Panc1 (cell line): Measurements from ENCODE around the gene PADI6. TPM values are rescaled to one million over a fixed set of nuclear protein-coding genes. Genes with fewer than 3 reads are reported as not detected.

Source experiments
- ATAC-seq: fragments of 200-7000 bp; cut with Tn5 transposase; 2 replicates; pipeline ENCODE4 v1.9.1; 2020; ENCODE audit warnings: mild to moderate bottlenecking, moderate library complexity
- BruUV-seq: library from RNA; stranded (reverse); fragments of 400-500 nt; replicated peaks from 2 replicates; lab custom pipeline; 2021; lab: Mats Ljungman, UMichigan
- CTCF ChIA-PET: fragments of 300-600 bp; sonication (Branson Sonifier 250); formaldehyde crosslinking; loops from one replicate; lab custom pipeline; 2022; ENCODE audit warnings: antibody characterized with exemption; lab: Charles Lee
- POLR2A ChIA-PET: fragments of 300-600 bp; sonication (Branson Sonifier 250); formaldehyde crosslinking; loops from one replicate; lab custom pipeline; 2022; ENCODE audit warnings: antibody characterized with exemption; lab: Charles Lee
- DNase-seq: peaks from one replicate; pipeline ENCODE4 v3.0.0-alpha.2; 2010; ENCODE audit warnings: low read depth, low spot score
- H3K27ac ChIP-seq: 2 replicates; pipeline ENCODE4 v1.5.1; 2011; ENCODE audit warnings: mild to moderate bottlenecking, low read length, inconsistent platforms
- H3K27me3 ChIP-seq: fragments of 200-500 bp; sonication (Bioruptor generic); 2 replicates; pipeline ENCODE4 v1.6.0; 2014; ENCODE audit warnings: low read length, inconsistent platforms; ENCODE audit not compliant: control insufficient read depth, insufficient read depth
- H3K36me3 ChIP-seq: fragments of 200-500 bp; sonication (Bioruptor generic); 2 replicates; pipeline ENCODE4 v1.5.1; 2014; ENCODE audit warnings: inconsistent platforms, mild to moderate bottlenecking, low read length, moderate library complexity; ENCODE audit not compliant: control insufficient read depth, insufficient read depth
- H3K4me1 ChIP-seq: 2 replicates; pipeline ENCODE4 v1.5.1; 2011; ENCODE audit warnings: inconsistent platforms, mild to moderate bottlenecking, low read length, moderate library complexity; ENCODE audit not compliant: control insufficient read depth, insufficient read depth
- H3K4me3 ChIP-seq, 2 experiments: 2 replicates each; pipeline ENCODE4 v1.5.1; 2011 to 2012; ENCODE audit warnings: low read depth in 2 of 2, low read length in 2 of 2, mild to moderate bottlenecking in 2 of 2, inconsistent platforms in 1 of 2, moderate library complexity in 1 of 2
- H3K9me3 ChIP-seq: fragments of 200-500 bp; sonication (Bioruptor generic); 2 replicates; pipeline ENCODE4 v1.5.1; 2014; ENCODE audit warnings: low read depth, mild to moderate bottlenecking, inconsistent platforms, low read length, moderate library complexity; ENCODE audit not compliant: control insufficient read depth, insufficient read depth
- CTCF ChIP-seq: fragments of 450-650 bp; IDR thresholded peaks from 2 replicates; pipeline ENCODE4 v1.5.1; 2017; ENCODE audit warnings: mild to moderate bottlenecking
- POLR2AphosphoS5 ChIP-seq: IDR thresholded peaks from 2 replicates; pipeline ENCODE4 v1.6.1; 2012; ENCODE audit warnings: mild to moderate bottlenecking, low read depth, low read length, moderate library complexity
- REST ChIP-seq, 2 experiments: IDR thresholded peaks; 2 replicates each; pipeline ENCODE4 v1.6.1; 2011 to 2012; ENCODE audit warnings: low read depth in 2 of 2, control low read depth in 1 of 2, low read length in 1 of 2, mild to moderate bottlenecking in 1 of 2, moderate library complexity in 1 of 2; ENCODE audit not compliant: insufficient read depth in 1 of 2
- SIN3A ChIP-seq: IDR thresholded peaks from 2 replicates; pipeline ENCODE4 v1.6.1; 2012; ENCODE audit warnings: low read depth, mild to moderate bottlenecking, low read length, moderate library complexity, borderline replicate concordance; ENCODE audit not compliant: insufficient read depth
- TCF7L2 ChIP-seq: IDR thresholded peaks from 2 replicates; pipeline ENCODE4 v1.6.1; 2011; ENCODE audit warnings: mild to moderate bottlenecking, low read depth, low read length, inconsistent platforms
- in situ Hi-C: cut with HindIII; loops from 2 replicates; pipeline ENCODE4 v1.10.0; 2016; ENCODE audit warnings: low sequenced_read_pairs, low pct_unique_long_range_greater_than_20kb
- intact Hi-C: fragments of 100-400 bp; cut with micrococcal nuclease; formaldehyde crosslinking; loops from one replicate; pipeline ENCODE4 v1.10.0; 2022; ENCODE audit not compliant: unreplicated experiment
- total RNA-seq: library from RNA; stranded (reverse); gene quantifications from one replicate; pipeline ENCODE4 v1.2.1, GENCODE V29; 2021; ENCODE audit not compliant: unreplicated experiment

PADI6 gene
- total RNA-seq, 1 experiment from 2014 or later = not detected

- CTCF ChIA-PET = no interaction called here
- intact Hi-C loops (loop anchor here (5.0 kb wide), 2 partner anchors 212 to 282 kb away; no protein-coding TSS in a partner anchor), in situ Hi-C loops (no loop called here)
- POLR2A ChIA-PET = interaction anchor here (0.6 kb wide), 1 partner anchor 96 kb away, joined by 3 read pairs; no protein-coding TSS in a partner anchor
- no peak for DNase-seq
- peaks cover 9% of the 10 kb centered on the region; the same call in 1 of the 2 replicates for H3K4me1 ChIP-seq
- H3K27me3 ChIP-seq = no peaks in the 10 kb centered on the region
- no peaks in the 10 kb centered on the region for H3K36me3 ChIP-seq
- H3K4me3 ChIP-seq = no peak overlapping the region
- no peaks in the 10 kb centered on the region for H3K9me3 ChIP-seq
- no peak overlapping the region for H3K27ac ChIP-seq
- BruUV-seq = no TSS peak
- TF ChIP-seq POLR2AphosphoS5 = no peak
- no peak for TF ChIP-seq SIN3A
- no peak for TF ChIP-seq TCF7L2
- TF ChIP-seq CTCF = no peak; the same call in 1 of the 2 replicates
- no peak for TF ChIP-seq REST (IDR thresholded peaks at IDR 0.05; ENCODE audit: insufficient read depth in 1 of 2, low read depth in 2 of 2, low read length in 1 of 2)
- ATAC-seq = no peak
These were observed 33.1 kb upstream of the PADI6 start for GRCh38 chr1:17338706-17339493.

GRCh38 chr1:17339521-17339920, 32.5 kb upstream of the PADI6 start:
- peaks cover 9% of the 10 kb centered on the region; the same call in 1 of the 2 replicates for H3K4me1 ChIP-seq
- TF ChIP-seq POLR2AphosphoS5 = no peak
- TF ChIP-seq TCF7L2 = no peak
- no peak for TF ChIP-seq SIN3A
- TF ChIP-seq REST (IDR thresholded peaks at IDR 0.05; ENCODE audit: insufficient read depth in 1 of 2, low read depth in 2 of 2, low read length in 1 of 2) = no peak
- TF ChIP-seq CTCF = no peak
- ChIA-PET CTCF (no interaction called here), POLR2A (no interaction called here)
- H3K4me3 ChIP-seq = no peak overlapping the region
- no peaks in the 10 kb centered on the region for H3K9me3 ChIP-seq
- no peak for DNase-seq
- in situ Hi-C loops (no loop called here), intact Hi-C loops (loop anchor here (5.0 kb wide), 2 partner anchors 212 to 282 kb away; no protein-coding TSS in a partner anchor)
- no peak overlapping the region for H3K27ac ChIP-seq
- H3K27me3 ChIP-seq = no peaks in the 10 kb centered on the region
- no peak for ATAC-seq
- H3K36me3 ChIP-seq = no peaks in the 10 kb centered on the region
- no TSS peak for BruUV-seq
